Astrocyte of the cerebellum (primary cell): ENCODE measurements around the gene SH2D4B.

Experiments
- DNase-seq: peaks from one replicate; pipeline ENCODE4 v3.0.0-alpha.2; 2011; ENCODE audit warnings: low read depth
- H3K4me3 ChIP-seq: 2 replicates; pipeline ENCODE4 v1.5.1; 2011; ENCODE audit warnings: mild to moderate bottlenecking, low read depth, low read length, moderate library complexity
- in situ Hi-C: cut with HindIII; loops from 2 replicates; pipeline ENCODE4 v1.10.0; 2017; ENCODE audit warnings: low sequenced_read_pairs
- TF ChIP-seq, protein P1 (sequence below): IDR thresholded peaks from 2 replicates; pipeline ENCODE4 v1.5.1; 2012; ENCODE audit warnings: low read length, low read depth, moderate library complexity, mild to moderate bottlenecking; ENCODE audit errors: missing control alignments

SH2D4B gene

GRCh38 chr10:80686734-80687475 lies 149.2 kb downstream of the SH2D4B start:
- no peak for DNase-seq
- in situ Hi-C loops, result no loop called here
- TF ChIP-seq, protein P1, sequence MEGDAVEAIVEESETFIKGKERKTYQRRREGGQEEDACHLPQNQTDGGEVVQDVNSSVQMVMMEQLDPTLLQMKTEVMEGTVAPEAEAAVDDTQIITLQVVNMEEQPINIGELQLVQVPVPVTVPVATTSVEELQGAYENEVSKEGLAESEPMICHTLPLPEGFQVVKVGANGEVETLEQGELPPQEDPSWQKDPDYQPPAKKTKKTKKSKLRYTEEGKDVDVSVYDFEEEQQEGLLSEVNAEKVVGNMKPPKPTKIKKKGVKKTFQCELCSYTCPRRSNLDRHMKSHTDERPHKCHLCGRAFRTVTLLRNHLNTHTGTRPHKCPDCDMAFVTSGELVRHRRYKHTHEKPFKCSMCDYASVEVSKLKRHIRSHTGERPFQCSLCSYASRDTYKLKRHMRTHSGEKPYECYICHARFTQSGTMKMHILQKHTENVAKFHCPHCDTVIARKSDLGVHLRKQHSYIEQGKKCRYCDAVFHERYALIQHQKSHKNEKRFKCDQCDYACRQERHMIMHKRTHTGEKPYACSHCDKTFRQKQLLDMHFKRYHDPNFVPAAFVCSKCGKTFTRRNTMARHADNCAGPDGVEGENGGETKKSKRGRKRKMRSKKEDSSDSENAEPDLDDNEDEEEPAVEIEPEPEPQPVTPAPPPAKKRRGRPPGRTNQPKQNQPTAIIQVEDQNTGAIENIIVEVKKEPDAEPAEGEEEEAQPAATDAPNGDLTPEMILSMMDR, result no peak
- H3K4me3 ChIP-seq, result no peak overlapping the region

GRCh38 chr10:80687476-80687789 lies 149.7 kb downstream of the SH2D4B start:
- in situ Hi-C loops, result no loop called here
- H3K4me3 ChIP-seq, result no peak overlapping the region
- DNase-seq, result no peak
- TF ChIP-seq, protein P1, result no peak

GRCh38 chr10:80690434-80690833 lies 152.7 kb downstream of the SH2D4B start:
- in situ Hi-C loops, result no loop called here
- no peak for DNase-seq
- TF ChIP-seq, protein P1, result no peak
- no peak overlapping the region for H3K4me3 ChIP-seq

GRCh38 chr10:80691441-80691840 lies 153.7 kb downstream of the SH2D4B start:
- in situ Hi-C loops, result no loop called here
- H3K4me3 ChIP-seq, result no peak overlapping the region
- TF ChIP-seq, protein P1, result no peak
- no peak for DNase-seq

- no peak for DNase-seq
- no peak overlapping the region for H3K4me3 ChIP-seq
- TF ChIP-seq, protein P1, result no peak
- in situ Hi-C loops, result no loop called here
Measured at GRCh38 chr10:80693565-80693964, 155.9 kb downstream of the SH2D4B start.

DNA sequence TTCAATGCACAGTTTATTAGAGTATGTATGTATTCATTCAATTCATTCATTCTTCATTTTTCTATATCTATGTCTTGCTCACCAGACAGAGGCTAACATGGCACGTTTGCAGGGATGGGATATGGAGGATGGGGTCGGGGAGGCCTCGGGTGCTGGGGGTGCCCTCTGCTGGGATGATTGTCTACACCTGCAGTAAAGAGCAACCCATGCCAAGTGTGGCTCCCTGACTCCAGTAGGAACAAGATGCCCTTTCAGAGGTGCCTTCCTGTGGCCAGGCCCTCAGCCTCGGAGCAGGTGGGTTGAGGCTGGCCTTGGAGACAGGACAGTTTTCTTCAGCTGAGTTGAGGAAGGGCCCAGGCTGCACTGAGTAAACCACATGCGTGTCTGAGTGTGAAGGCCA lies 157.2 kb downstream of the SH2D4B start:
- no peak for DNase-seq
- in situ Hi-C loops, result no loop called here
- TF ChIP-seq, protein P1, result no peak
- H3K4me3 ChIP-seq, result no peak overlapping the region
